Fibroblast of the aortic adventitia (primary cell): ENCODE results near the gene CEP112. TPM values are rescaled to one million over a fixed set of nuclear protein-coding genes. Genes with fewer than 3 reads are reported as not detected.

Experiments used
- DNase-seq: peaks from one replicate; pipeline ENCODE4 v3.0.0-alpha.2; 2010; ENCODE audit warnings: low read depth
- H3K4me3 ChIP-seq: 2 replicates; pipeline ENCODE4 v1.5.1; 2011; ENCODE audit warnings: low read depth, mild to moderate bottlenecking, control low read depth, low read length, moderate library complexity
- CTCF ChIP-seq: IDR thresholded peaks from 2 replicates; pipeline ENCODE4 v1.5.1; 2011; ENCODE audit warnings: mild to moderate bottlenecking, low read length, control low read depth, inconsistent platforms; ENCODE audit not compliant: insufficient read depth
- total RNA-seq: library from RNA; depleted of rRNA; stranded (reverse); fragments of >200 nt; gene quantifications from 2 replicates; pipeline ENCODE4 v1.2.3, GENCODE V29; 2012; ENCODE audit warnings: low replicate concordance

Gene CEP112
- total RNA-seq, 1 donor, result 7.2 TPM

GRCh38 chr17:66063686-66064085 lies 128.2 kb downstream of the CEP112 start:
- no peak for TF ChIP-seq CTCF
- H3K4me3 ChIP-seq, result no peak overlapping the region
- no peak for DNase-seq

- no peak overlapping the region for H3K4me3 ChIP-seq
- DNase-seq, result no peak
- no peak for TF ChIP-seq CTCF
These were observed 135.8 kb downstream of the CEP112 start for GRCh38 chr17:66056148-66056547.

GRCh38 chr17:66054242-66054641 lies 137.7 kb downstream of the CEP112 start:
- H3K4me3 ChIP-seq, result no peak overlapping the region
- no peak for TF ChIP-seq CTCF
- no peak for DNase-seq

- no peak for DNase-seq
- no peak overlapping the region for H3K4me3 ChIP-seq
- no peak for TF ChIP-seq CTCF
These were observed 147.8 kb downstream of the CEP112 start for GRCh38 chr17:66044083-66044482.

GRCh38 chr17:66043419-66043818 lies 148.5 kb downstream of the CEP112 start:
- DNase-seq, result no peak
- H3K4me3 ChIP-seq, result no peak overlapping the region
- TF ChIP-seq CTCF, result no peak

- no peak for TF ChIP-seq CTCF
- H3K4me3 ChIP-seq, result no peak overlapping the region
- DNase-seq, result no peak
These were observed 151.5 kb downstream of the CEP112 start for GRCh38 chr17:66040402-66040801.

- no peak overlapping the region for H3K4me3 ChIP-seq
- DNase-seq, result no peak
- no peak for TF ChIP-seq CTCF
These were observed 153.8 kb downstream of the CEP112 start for GRCh38 chr17:66038125-66038524.
